ENCODE measurements around the gene RBP2.

The RBP2 gene

GRCh38 chr3:139476348-139476747 is at the start of gene RBP2:
TSS of gene RBP2 (minus strand) at chr3:139476516. CDS start at chr3:139476459, 57 bp downstream.
- DNase-seq (ENCODE audit: low read depth, low spot score), result no peak

DNA sequence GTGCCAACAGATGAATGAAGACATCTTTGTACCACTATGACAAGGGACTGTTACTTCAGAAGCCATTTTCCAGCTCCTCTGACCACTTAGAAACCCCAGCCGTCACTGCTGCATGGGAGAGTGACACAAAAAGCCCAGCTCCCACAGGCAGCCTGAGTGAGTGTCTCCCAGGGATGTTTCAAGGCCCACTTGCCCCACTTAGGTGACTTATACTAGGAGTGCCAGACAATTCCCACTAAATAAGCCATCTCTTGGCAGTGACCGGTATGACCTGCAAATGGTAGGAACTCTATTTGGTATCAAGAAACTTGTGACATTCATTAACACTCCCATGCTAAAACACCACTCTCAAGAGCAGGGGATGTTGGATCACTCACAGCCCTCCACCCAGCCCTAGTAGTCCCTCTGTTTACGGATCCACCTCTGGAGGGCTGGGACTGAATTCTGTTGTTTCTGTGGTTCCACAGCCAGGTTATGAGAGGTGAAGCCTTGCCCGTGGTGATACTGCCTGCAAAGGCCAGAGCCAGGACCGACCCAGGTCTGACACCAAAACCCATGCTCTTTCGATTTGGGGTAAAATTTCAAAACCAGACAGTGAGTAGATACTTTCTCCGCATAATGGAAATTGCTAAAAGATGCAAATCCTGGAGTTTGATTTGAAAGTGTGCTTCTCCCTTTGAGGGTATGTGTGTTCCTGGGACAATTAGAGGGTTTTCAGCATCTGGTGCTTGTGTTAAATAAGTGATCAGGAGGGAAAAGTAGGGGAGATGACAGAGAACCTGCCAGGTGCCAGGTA is 48.7 kb upstream of the RBP2 start:
- no peak for DNase-seq (ENCODE audit: low read depth, low spot score)

DNA sequence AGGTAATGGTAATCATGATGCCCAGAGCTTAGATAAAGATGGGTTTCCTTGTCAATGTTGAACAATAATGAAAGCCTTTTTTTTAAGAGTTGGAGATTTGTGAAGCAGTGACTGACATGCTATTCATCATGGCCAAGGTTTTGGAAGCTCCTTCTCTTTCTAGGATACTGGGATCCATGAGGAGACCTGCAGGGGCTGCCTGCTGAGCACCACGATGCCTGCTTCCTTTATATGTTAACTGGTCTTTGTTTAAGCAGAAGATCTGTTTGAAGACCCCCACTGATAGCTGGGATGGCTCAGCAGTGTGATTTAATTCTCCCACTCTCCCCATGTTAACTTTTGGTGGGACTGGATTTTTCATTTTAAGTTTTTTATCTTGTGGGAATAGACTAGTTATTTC is 47.4 kb upstream of the RBP2 start:
- DNase-seq (ENCODE audit: low read depth, low spot score), result no peak

GRCh38 chr3:139523166-139523565 is 46.9 kb upstream of the RBP2 start:
- no peak for DNase-seq (ENCODE audit: low read depth, low spot score)

GRCh38 chr3:139522421-139522820 is 46.1 kb upstream of the RBP2 start:
- DNase-seq (ENCODE audit: low read depth, low spot score), result no peak

- no peak for DNase-seq (ENCODE audit: low read depth, low spot score)
These were observed 45.5 kb upstream of the RBP2 start for GRCh38 chr3:139521816-139522215.

- DNase-seq (ENCODE audit: low read depth, low spot score), result no peak
These were observed 44.8 kb upstream of the RBP2 start for GRCh38 chr3:139521144-139521543.

GRCh38 chr3:139519998-139520737 is 43.9 kb upstream of the RBP2 start:
- no peak for DNase-seq (ENCODE audit: low read depth, low spot score)

GRCh38 chr3:139518926-139519842 is 42.9 kb upstream of the RBP2 start:
- DNase-seq (ENCODE audit: low read depth, low spot score), result no peak

GRCh38 chr3:139518306-139518705 is 42.0 kb upstream of the RBP2 start:
- DNase-seq (ENCODE audit: low read depth, low spot score), result no peak

DNA sequence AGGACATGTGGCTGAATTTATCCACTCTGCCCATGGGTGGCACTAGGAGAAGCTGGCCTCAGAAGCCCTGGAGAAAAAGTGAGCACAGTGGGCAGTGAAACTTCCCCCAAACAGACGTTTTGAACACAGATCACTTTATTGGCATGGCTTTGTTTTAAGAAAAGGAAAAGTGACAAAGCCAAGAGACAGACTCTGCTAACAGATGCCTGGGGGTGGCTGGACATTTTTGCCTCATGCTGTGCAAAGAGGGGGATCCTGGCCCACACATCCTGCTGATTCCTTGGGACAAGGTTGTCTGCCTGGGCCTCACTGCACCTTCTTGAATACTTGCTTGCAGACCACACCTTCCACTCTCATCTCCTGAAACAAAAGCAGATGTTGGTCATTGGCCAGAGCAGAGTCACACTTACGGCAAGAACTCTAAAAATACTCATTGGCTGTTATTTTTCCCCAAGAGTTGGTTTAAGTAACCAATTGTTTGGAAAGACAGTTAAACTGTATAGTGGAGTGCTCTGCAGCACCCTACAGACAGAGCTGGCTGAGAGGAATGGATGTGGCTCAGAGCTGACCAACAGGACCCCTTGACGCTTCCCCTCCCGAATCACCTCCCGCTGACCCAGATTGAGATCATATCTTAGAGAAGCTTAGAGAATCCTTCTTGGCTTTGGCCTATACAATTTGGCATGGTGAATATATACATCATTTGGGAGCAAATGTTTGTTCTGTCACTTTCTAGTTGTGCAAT is 41.2 kb upstream of the RBP2 start:
- no peak for DNase-seq (ENCODE audit: low read depth, low spot score)

DNA sequence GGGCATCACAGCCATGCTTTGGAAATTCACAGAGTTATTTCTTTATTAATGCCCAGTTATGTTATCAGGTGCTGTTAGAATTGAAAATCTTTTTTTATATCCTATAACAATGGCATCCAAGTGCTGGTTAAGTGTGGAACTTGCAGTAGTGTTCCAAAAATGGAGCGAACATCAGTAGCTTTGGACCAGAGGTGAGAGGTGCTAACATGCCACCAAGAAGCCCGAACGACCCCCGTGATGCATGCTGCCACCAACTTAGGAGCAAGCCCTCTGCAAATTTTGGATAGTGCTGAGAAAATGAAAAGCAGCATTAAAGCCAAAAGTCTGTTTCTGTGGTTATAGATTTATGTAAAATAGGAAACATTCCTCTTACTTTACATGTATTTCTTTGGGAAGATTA is 38.4 kb upstream of the RBP2 start:
- DNase-seq (ENCODE audit: low read depth, low spot score), result no peak

- DNase-seq (ENCODE audit: low read depth, low spot score), result no peak
These were observed 33.3 kb upstream of the RBP2 start for GRCh38 chr3:139509631-139510030.

DNA sequence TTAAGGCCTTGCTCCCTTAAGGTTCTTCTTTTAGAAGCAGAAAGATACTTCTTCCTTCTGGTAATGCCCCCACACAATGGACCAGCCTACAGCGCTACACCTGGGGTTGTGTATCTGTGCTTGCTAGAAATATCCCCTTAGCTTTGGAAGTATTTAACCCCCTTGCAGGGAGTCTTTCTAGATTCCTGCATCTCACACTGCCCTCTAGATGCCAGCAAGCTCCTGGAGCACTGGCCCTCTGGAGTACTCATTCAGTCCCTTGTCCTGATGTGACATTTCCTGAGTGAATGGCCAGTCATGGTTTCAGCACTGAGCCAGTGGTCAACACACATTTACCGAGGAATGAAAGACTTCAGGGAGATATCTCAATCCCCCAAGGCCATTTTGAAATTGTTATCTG is 30.4 kb upstream of the RBP2 start:
- no peak for DNase-seq (ENCODE audit: low read depth, low spot score)

- no peak for DNase-seq (ENCODE audit: low read depth, low spot score)
These were observed 29.6 kb upstream of the RBP2 start for GRCh38 chr3:139505829-139506386.

- DNase-seq (ENCODE audit: low read depth, low spot score), result no peak
These were observed 23.2 kb upstream of the RBP2 start for GRCh38 chr3:139499536-139499935.

DNA sequence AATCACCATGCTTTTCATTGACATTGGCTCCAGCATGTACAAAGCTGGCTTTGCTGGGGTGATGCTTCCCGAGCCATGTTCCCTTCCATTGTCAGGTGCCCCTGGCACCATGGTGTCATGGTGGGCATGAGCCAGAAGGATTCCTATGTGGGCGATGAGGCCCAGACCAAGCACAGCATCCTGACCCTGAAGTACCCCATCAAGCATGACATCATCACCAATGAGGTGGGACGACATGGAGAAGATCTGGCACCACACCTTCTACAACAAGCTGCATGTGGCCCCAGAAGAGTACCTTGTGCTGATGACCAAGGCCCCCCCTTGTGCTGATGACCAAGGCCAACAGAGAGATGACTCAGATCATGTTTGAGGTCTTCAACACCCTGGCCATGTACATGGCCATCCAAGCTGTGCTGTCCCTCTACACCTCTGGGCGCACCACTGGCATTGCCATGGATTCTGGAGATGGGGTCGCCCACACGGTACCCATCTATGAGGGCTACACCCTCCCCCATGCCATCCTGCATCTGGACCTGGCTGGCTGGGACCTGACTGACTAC is 17.6 kb upstream of the RBP2 start:
- no peak for DNase-seq (ENCODE audit: low read depth, low spot score)

DNA sequence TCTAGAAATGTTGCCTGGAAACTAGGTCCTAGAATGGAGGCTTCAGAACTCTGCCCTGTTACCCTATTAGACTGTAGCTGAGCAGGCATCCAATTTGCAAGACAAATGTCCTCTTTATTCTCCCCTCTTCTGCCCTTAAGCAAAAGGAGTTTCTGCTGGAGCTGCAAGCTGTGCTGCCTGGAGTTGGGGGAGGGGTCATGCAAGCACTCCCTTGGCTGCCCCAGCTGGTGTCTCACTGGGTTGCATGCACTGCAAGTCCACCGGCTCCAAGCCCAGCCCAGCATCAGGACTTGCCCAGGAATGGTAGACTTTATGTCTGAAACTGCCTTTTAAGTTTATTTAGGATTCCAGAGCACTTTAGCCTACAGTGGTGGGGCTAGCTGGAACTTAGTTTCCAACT is 15.7 kb upstream of the RBP2 start:
- no peak for DNase-seq (ENCODE audit: low read depth, low spot score)

DNA sequence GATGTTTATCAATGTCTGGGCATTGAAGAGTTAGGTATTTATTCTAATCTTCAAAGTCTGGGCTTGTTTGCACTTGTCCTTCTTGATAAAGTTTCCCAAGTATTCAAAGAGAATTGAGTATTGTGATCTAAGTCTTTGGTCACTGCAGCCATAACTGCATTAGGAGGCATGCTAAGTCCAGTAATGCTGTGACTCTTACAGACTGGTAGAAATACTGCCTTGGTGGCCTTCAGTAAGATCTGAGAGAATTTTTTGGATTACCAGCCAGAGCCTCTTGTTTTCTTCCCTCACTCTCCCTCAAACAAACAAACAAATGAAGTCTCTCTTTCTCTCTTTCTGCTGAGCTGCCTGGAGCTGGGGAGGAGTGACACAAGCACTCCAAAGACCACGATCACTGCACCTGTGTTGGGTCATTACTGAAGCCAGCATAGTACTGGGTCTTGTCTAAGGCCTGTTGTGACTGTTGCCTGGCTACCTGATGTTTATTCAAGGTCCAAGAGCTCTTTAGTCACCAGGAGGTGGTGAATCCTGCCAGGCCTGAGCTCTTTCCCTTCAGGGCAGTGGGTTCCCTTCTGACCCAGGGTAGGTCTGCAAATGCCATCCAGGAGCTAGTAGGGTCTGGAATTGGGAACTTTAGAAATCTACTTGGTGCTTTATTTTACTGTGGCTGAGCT is 14.8 kb upstream of the RBP2 start:
- no peak for DNase-seq (ENCODE audit: low read depth, low spot score)

DNA sequence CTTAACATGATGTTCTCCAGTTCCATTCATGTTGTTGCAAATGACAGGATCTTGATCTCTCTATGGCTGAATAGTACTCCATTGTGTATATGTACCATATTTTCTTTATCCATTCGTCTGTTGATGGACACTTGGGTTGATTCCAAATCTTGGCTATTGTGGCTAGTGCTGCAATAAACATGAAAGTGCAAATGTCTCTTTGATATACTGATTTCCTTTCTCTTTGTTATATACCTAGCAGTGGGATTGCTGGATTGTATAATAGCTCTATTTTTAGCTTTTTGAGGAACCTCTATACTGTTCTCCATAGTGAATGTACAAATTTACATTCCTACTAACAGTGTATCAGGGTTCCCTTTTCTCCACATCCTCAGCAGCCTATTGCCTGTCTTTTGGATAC is 5.9 kb upstream of the RBP2 start:
- no peak for DNase-seq (ENCODE audit: low read depth, low spot score)

Data from iPS DF 19.7 (cell line).